OCI-LY7 (cell line): ENCODE results near the gene TTC21A. TPM values are rescaled to one million over a fixed set of nuclear protein-coding genes. Genes with fewer than 3 reads are reported as not detected.
A peak's percentile ranks its signal among the peaks of the same experiment; 100 is the strongest.

Source experiments
- BruUV-seq: library from RNA; stranded (reverse); fragments of 400-500 nt; replicated peaks from 2 replicates; lab custom pipeline; 2021; lab: Mats Ljungman, UMichigan
- CTCF ChIA-PET: fragments of 300-600 bp; sonication (Branson Sonifier 250); formaldehyde crosslinking; loops from one replicate; lab custom pipeline; 2022; ENCODE audit warnings: antibody characterized with exemption; ENCODE audit not compliant: unreplicated experiment; lab: Charles Lee
- POLR2A ChIA-PET: fragments of 300-600 bp; sonication (Branson Sonifier 250); formaldehyde crosslinking; loops from one replicate; lab custom pipeline; 2022; ENCODE audit warnings: antibody characterized with exemption; lab: Charles Lee
- DNase-seq: peaks from one replicate; pipeline ENCODE4 v3.0.0-alpha.2; 2015; ENCODE audit warnings: low spot score
- H2AFZ ChIP-seq: fragments of 200-600 bp; sonication (generic), shearing (Covaris generic); 2 replicates; pipeline ENCODE4 v1.6.1; 2014; ENCODE audit warnings: mild to moderate bottlenecking, antibody characterized with exemption, low read length, moderate library complexity
- H3K27ac ChIP-seq: fragments of 200-600 bp; sonication (generic); 2 replicates; pipeline ENCODE4 v1.5.1; 2014; ENCODE audit warnings: mixed run types, low read depth, mild to moderate bottlenecking, moderate library complexity, low read length, inconsistent platforms; ENCODE audit not compliant: poor library complexity, severe bottlenecking
- H3K36me3 ChIP-seq: fragments of 200-600 bp; sonication (generic); 2 replicates; pipeline ENCODE4 v1.6.1; 2014; ENCODE audit warnings: mild to moderate bottlenecking, antibody characterized with exemption, low read length, moderate library complexity, mixed read lengths; ENCODE audit not compliant: insufficient read depth
- H3K4me1 ChIP-seq: fragments of 200-600 bp; sonication (generic); 2 replicates; pipeline ENCODE4 v1.5.1; 2014; ENCODE audit warnings: mild to moderate bottlenecking, low read length; ENCODE audit not compliant: insufficient read depth, poor library complexity, severe bottlenecking
- H3K4me2 ChIP-seq: fragments of 200-600 bp; sonication (generic); 2 replicates; pipeline ENCODE4 v1.6.1; 2014; ENCODE audit warnings: mild to moderate bottlenecking, low read length
- H3K4me3 ChIP-seq: fragments of 200-600 bp; sonication (generic); 2 replicates; pipeline ENCODE4 v1.5.1; 2014; ENCODE audit warnings: mild to moderate bottlenecking, low read depth, low read length; ENCODE audit not compliant: poor library complexity, severe bottlenecking
- H3K79me2 ChIP-seq: fragments of 200-600 bp; sonication (generic); 2 replicates; pipeline ENCODE4 v1.6.1; 2016; ENCODE audit warnings: low read depth, mild to moderate bottlenecking, low read length, moderate library complexity, mixed read lengths; ENCODE audit not compliant: insufficient read depth
- H3K9me2 ChIP-seq: fragments of 200-600 bp; sonication (generic); 2 replicates; pipeline ENCODE4 v1.6.1; 2016; ENCODE audit warnings: mild to moderate bottlenecking, low read length, mixed read lengths; ENCODE audit not compliant: insufficient read depth
- H3K9me3 ChIP-seq: fragments of 200-600 bp; sonication (generic); 2 replicates; pipeline ENCODE4 v1.6.1; 2014; ENCODE audit warnings: mild to moderate bottlenecking, mixed run types, low read length, mixed read lengths
- H4K20me1 ChIP-seq: fragments of 200-600 bp; sonication (generic); 2 replicates; pipeline ENCODE4 v1.6.1; 2014; ENCODE audit warnings: mild to moderate bottlenecking, antibody characterized with exemption, low read length, moderate library complexity, mixed read lengths; ENCODE audit not compliant: insufficient read depth
- EZH2phosphoT487 ChIP-seq: fragments of 200-600 bp; sonication (generic); IDR thresholded peaks from 2 replicates; pipeline ENCODE4 v1.6.1; 2018; ENCODE audit warnings: low read depth, borderline replicate concordance, mild to moderate bottlenecking, mixed run types, antibody characterized with exemption, low read length, moderate library complexity, mixed read lengths
- intact Hi-C: fragments of 100-400 bp; cut with micrococcal nuclease; formaldehyde crosslinking; loops from one replicate; pipeline ENCODE4 v1.10.0; 2022; ENCODE audit not compliant: unreplicated experiment
- total RNA-seq, 2 experiments: library from RNA; depleted of rRNA in 1 of 2; stranded (reverse); fragments of >200 nt in 1 of 2; shearing (Covaris generic) in 1 of 2; gene quantifications; 2 replicates each; pipeline ENCODE4 v1.2.3, GENCODE V29; 2014 to 2022
- TF ChIP-seq, protein P1 (sequence below): fragments of 200-600 bp; sonication (generic); conservative IDR thresholded peaks from 2 replicates; pipeline ENCODE4 v1.5.1; 2014; ENCODE audit warnings: mild to moderate bottlenecking, antibody characterized with exemption, low read length, moderate library complexity, mixed read lengths

TTC21A gene
- total RNA-seq, 2 experiments from 2014 or later = 12.8 to 27.1 TPM

DNA sequence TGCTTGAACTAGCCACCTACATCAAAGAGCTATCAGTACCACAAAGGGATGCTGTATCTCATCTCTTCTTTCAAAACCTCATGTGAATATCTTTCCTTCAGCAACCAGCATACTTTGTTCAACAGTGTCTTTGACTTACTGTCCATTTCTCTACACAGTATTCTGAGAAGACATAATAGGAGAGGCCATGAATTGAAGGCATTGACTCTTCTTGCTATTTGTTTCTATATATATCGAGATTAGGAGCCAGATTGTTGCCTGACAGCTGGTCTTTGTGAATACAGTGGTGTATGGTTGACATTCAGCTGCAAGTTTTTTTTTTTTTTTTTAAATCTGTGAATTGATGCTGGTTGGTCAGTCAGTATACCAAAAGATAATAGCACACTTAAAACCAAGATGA, 58.0 kb downstream of the TTC21A start:
- no peak overlapping the region for H3K27ac ChIP-seq
- H4K20me1 ChIP-seq = no peaks in the 10 kb centered on the region
- H3K4me2 ChIP-seq = no peak overlapping the region
- CTCF ChIA-PET = no interaction called here
- no peak overlapping the region for H3K4me3 ChIP-seq
- BruUV-seq = no TSS peak
- POLR2A ChIA-PET = interaction anchor here (0.8 to 1.1 kb wide), 3 partner anchors 13 to 123 kb away, joined by 3 to 5 read pairs (median 3); no protein-coding TSS in a partner anchor
- no peaks in the 10 kb centered on the region for H3K36me3 ChIP-seq
- TF ChIP-seq, protein P1, sequence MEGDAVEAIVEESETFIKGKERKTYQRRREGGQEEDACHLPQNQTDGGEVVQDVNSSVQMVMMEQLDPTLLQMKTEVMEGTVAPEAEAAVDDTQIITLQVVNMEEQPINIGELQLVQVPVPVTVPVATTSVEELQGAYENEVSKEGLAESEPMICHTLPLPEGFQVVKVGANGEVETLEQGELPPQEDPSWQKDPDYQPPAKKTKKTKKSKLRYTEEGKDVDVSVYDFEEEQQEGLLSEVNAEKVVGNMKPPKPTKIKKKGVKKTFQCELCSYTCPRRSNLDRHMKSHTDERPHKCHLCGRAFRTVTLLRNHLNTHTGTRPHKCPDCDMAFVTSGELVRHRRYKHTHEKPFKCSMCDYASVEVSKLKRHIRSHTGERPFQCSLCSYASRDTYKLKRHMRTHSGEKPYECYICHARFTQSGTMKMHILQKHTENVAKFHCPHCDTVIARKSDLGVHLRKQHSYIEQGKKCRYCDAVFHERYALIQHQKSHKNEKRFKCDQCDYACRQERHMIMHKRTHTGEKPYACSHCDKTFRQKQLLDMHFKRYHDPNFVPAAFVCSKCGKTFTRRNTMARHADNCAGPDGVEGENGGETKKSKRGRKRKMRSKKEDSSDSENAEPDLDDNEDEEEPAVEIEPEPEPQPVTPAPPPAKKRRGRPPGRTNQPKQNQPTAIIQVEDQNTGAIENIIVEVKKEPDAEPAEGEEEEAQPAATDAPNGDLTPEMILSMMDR = no peak
- TF ChIP-seq EZH2phosphoT487 = no peak
- H3K4me1 ChIP-seq = no peaks in the 10 kb centered on the region
- no peak overlapping the region for H2AFZ ChIP-seq
- no peak for DNase-seq
- intact Hi-C loops = no loop called here
- no peaks in the 10 kb centered on the region for H3K79me2 ChIP-seq
- H3K9me3 ChIP-seq = no peaks in the 10 kb centered on the region
- H3K9me2 ChIP-seq = no peaks in the 10 kb centered on the region

- no TSS peak for BruUV-seq
- no peak overlapping the region for H3K4me2 ChIP-seq
- no peak for TF ChIP-seq EZH2phosphoT487
- TF ChIP-seq, protein P1 = 0 out of 2 replicates have a peak, but pooled peaks have one; percentile 25
- no peak overlapping the region for H2AFZ ChIP-seq
- no peaks in the 10 kb centered on the region for H3K4me1 ChIP-seq
- no peak overlapping the region for H3K4me3 ChIP-seq
- no peaks in the 10 kb centered on the region for H3K9me3 ChIP-seq
- CTCF ChIA-PET = interaction anchor here (0.6 kb wide), 1 partner anchor 80 kb away, joined by 3 read pairs; no protein-coding TSS in a partner anchor
- intact Hi-C loops = no loop called here
- no peak for DNase-seq
- no peaks in the 10 kb centered on the region for H3K79me2 ChIP-seq
- H4K20me1 ChIP-seq = no peaks in the 10 kb centered on the region
- no peaks in the 10 kb centered on the region for H3K36me3 ChIP-seq
- POLR2A ChIA-PET = interaction anchor here (1.1 to 1.3 kb wide), 2 partner anchors 9 to 12 kb away, joined by 3 to 5 read pairs; no protein-coding TSS in a partner anchor
- H3K9me2 ChIP-seq = no peaks in the 10 kb centered on the region
- H3K27ac ChIP-seq = no peak overlapping the region
Observed at GRCh38 chr3:39166134-39166710, 58.7 kb downstream of the TTC21A start.

- CTCF ChIA-PET = interaction anchor here (0.6 kb wide), 1 partner anchor 80 kb away, joined by 3 read pairs; no protein-coding TSS in a partner anchor
- POLR2A ChIA-PET = interaction anchor here (1.3 kb wide), 1 partner anchor 10 kb away, joined by 5 read pairs; no protein-coding TSS in a partner anchor
Observed at GRCh38 chr3:39166932-39167532, 59.6 kb downstream of the TTC21A start.

More at GRCh38 chr3:39166932-39167532, 59.6 kb downstream of the TTC21A start:
- no TSS peak for BruUV-seq
- no peak for DNase-seq
- intact Hi-C loops = no loop called here
- Histone ChIP-seq H3K4me1 (no peaks in the 10 kb centered on the region), H3K36me3 (no peaks in the 10 kb centered on the region), H3K4me2 (no peak overlapping the region), H2AFZ (no peak overlapping the region), H4K20me1 (no peaks in the 10 kb centered on the region), H3K4me3 (no peak overlapping the region), H3K9me3 (no peaks in the 10 kb centered on the region), H3K79me2 (no peaks in the 10 kb centered on the region), H3K9me2 (no peaks in the 10 kb centered on the region), H3K27ac (no peak overlapping the region)
- TF ChIP-seq, protein P1 = no peak
- no peak for TF ChIP-seq EZH2phosphoT487
